Cardiac fibroblast (primary cell): Measurements from ENCODE around the gene AP3B2.

Experiments
- DNase-seq, 2 donors: peaks; one replicate each; pipeline versions ENCODE4 v3.0.0 to v3.0.0-alpha.2; 2010; ENCODE audit warnings: low read depth in 2 of 2
- H3K4me3 ChIP-seq, 2 donors: replicated peaks in 1 of 2; 1 replicate in 1 of 2; 2 replicates in 1 of 2; pipeline ENCODE4 v1.5.1; 2011; ENCODE audit warnings: low read depth in 2 of 2, low read length in 2 of 2, mild to moderate bottlenecking in 2 of 2, moderate library complexity in 1 of 2
- TF ChIP-seq, protein P1 (sequence below): IDR thresholded peaks from one replicate; pipeline ENCODE4 v1.5.1; 2011; ENCODE audit warnings: low read depth, mild to moderate bottlenecking, low read length, inconsistent platforms

The AP3B2 gene

DNA sequence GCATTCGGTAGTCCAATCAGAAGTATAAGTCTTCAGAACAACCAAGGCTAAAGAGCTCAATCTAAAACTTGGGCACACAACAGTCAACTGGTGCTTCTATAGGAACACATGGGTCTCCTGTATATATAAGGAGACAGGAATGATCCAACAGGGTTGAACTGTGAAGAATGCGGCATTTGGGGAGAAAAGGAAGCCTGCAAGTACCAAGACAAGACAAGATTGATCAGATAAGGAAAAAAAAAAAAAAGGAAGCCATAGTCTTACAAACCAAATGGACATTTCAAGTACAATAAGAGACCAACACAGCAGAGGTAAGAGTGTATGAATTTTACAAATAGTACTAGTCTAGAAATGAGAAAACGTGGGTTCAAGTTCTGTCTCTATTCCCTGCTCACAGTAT is 69.0 kb downstream of the AP3B2 start:
- H3K4me3 ChIP-seq: no peak overlapping the region
- DNase-seq: no peak
- TF ChIP-seq, protein P1, sequence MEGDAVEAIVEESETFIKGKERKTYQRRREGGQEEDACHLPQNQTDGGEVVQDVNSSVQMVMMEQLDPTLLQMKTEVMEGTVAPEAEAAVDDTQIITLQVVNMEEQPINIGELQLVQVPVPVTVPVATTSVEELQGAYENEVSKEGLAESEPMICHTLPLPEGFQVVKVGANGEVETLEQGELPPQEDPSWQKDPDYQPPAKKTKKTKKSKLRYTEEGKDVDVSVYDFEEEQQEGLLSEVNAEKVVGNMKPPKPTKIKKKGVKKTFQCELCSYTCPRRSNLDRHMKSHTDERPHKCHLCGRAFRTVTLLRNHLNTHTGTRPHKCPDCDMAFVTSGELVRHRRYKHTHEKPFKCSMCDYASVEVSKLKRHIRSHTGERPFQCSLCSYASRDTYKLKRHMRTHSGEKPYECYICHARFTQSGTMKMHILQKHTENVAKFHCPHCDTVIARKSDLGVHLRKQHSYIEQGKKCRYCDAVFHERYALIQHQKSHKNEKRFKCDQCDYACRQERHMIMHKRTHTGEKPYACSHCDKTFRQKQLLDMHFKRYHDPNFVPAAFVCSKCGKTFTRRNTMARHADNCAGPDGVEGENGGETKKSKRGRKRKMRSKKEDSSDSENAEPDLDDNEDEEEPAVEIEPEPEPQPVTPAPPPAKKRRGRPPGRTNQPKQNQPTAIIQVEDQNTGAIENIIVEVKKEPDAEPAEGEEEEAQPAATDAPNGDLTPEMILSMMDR: no peak

DNA sequence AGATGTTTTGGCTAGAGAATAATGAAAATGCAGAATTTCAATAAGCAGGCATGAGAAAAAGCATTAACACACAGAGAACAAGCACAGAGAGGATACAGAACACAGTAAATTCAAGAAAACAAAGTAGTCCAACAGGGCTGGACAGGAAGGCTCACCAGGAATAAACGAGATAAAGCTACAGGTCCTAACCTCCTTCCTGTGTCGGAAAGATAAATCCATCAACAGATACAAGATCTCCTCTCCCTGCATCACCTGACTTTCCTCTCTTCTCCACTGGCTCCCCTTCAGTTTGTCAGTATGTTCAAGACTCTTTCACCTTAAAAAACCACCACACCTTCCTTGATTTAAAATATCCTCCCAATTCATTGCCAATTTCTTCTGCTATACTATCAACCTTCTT is 73.9 kb downstream of the AP3B2 start:
- no peak overlapping the region for H3K4me3 ChIP-seq
- no peak for DNase-seq
- TF ChIP-seq, protein P1: no peak

DNA sequence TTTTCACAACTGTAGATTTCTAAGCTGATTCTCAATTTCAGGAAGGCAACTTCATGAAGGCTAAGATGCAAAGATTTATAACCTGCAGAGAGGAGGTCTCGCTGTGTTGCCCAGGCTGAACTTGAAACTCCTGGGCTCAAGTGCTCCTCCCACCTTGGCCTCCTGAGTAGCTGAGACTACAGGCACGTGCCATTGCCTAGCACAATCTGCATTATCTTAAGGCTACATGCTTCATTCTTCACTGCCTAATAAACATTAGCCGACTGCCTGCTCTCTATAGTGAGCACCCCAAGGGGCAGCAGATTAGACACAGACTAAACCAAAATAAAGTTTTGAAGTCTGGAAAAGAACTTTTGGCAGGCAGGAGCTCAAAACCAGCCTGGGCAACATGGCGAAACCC is 79.6 kb downstream of the AP3B2 start:
- TF ChIP-seq, protein P1: no peak
- DNase-seq: no peak
- no peak overlapping the region for H3K4me3 ChIP-seq

DNA sequence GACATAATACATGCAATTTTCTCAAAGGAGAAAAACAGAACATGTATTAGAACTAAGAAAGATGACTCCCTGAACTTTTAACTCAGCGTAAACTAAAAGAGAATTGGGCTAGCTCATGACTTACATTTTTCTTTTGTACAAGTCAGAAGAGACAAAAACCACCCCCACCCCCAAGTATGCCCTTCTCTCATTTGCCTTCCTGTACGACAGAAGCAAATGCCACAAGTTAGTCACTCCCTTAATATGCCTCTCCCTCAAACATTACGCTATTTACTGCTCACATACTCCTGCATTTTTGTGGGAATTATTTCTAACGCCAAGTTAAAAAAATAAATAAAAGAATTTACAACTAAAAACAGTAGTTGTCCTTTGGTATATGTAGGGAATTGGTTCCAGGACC is 84.5 kb downstream of the AP3B2 start:
- H3K4me3 ChIP-seq: no peak overlapping the region
- no peak for DNase-seq
- TF ChIP-seq, protein P1: no peak

DNA sequence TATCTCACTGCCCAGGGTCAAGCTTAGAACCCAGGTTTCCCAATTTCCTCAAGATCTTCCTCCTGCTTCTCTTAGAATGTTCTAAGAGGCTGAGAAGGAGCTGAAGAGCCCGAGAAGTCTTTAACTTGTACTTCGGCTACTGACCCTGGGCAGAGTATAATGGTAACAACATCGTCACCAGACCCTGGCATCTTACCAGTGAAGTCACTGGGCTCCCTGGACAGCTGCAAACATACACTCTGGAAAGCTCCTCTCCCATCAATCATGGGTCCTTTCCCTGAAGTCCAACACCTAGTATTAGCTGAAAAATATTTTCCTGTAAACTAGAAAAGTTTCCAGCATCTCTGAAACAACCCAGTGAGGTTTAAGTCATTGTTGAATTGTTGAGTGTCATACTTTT is 85.2 kb downstream of the AP3B2 start:
- no peak for DNase-seq
- TF ChIP-seq, protein P1: no peak
- no peak overlapping the region for H3K4me3 ChIP-seq

DNA sequence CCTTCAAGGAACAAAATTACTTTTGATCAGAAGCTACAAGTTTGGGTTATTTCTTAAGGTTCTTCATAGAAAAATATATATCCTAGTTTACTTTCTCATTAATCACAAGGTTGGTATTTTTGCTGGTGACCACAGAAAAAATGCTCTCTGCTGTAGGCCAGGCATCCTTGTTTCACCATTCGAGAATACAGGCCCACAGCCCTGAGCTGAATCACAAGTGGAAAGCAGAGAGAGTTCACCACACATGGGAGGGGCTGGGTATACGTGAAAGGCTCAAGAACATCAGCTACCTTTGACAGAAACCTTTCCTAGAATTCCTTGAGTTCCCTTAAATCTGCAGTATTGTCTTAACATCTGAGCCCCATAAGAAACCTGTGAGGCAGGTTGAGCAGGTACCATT is 85.7 kb downstream of the AP3B2 start:
- DNase-seq: peak in 1 of 2 donors; percentile 9
- no peak overlapping the region for H3K4me3 ChIP-seq
- TF ChIP-seq, protein P1: no peak

DNA sequence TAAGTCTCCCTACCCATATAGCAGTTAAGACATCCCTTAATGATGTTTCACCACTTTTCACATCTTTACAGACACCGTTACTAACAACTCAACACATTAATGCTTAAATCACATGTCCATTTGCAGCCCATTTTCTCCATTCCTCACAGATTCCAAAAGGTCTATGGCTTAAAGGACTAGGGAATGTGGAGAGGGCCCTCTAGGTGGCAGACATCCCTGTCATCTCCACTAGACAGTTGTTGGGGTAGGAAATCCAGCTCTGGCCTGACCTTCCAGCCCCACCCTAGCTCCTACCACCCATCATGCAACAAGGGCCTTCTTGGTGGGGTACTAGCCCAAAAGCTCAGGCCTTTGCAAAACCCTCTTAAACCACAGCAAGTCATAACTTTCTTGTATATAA is 87.7 kb downstream of the AP3B2 start:
- TF ChIP-seq, protein P1: no peak
- DNase-seq: peak in 1 of 2 donors; percentile 1
- no peak overlapping the region for H3K4me3 ChIP-seq
